ENCODE measurements around the gene NUAK2.

GRCh38 chr1:205301842-205302588 is 19.5 kb downstream of the NUAK2 start:
- no peak for TF ChIP-seq SUZ12 (IDR thresholded peaks at IDR 0.05)
- TF ChIP-seq FOXM1 (IDR thresholded peaks at IDR 0.05; ENCODE audit: borderline replicate concordance) = no peak
- TF ChIP-seq ELF4 (IDR thresholded peaks at IDR 0.05) = no peak
- TF ChIP-seq TARDBP (IDR thresholded peaks at IDR 0.05) = no peak
- no peak for TF ChIP-seq PKNOX1 (IDR thresholded peaks at IDR 0.05)
- TF ChIP-seq CTBP1 (IDR thresholded peaks at IDR 0.05; ENCODE audit: borderline replicate concordance) = no peak
- TF ChIP-seq HDGF (IDR thresholded peaks at IDR 0.05; ENCODE audit: borderline replicate concordance) = no peak
- TF ChIP-seq FOXK2 (IDR thresholded peaks at IDR 0.05) = no peak

Measured in HEK293T (cell line).